Fibroblast of lung (primary cell): ENCODE data around the gene GPR12. TPM values are rescaled to one million over a fixed set of nuclear protein-coding genes. Genes with fewer than 3 reads are reported as not detected.

Experiments
- DNase-seq, 2 donors: peaks; one replicate each; pipeline versions ENCODE4 v3.0.0 to v3.0.0-alpha.2; 2010; ENCODE audit warnings: low read depth in 2 of 2
- H2AFZ ChIP-seq: 2 replicates; pipeline ENCODE4 v1.5.1; 2012; ENCODE audit warnings: low read length, control low read depth, inconsistent platforms
- H3K27ac ChIP-seq: 2 replicates; pipeline ENCODE4 v1.5.1; 2011; ENCODE audit warnings: low read length, control low read depth; ENCODE audit not compliant: insufficient read depth
- H3K27me3 ChIP-seq: 2 replicates; pipeline ENCODE4 v1.5.1; 2011; ENCODE audit warnings: mild to moderate bottlenecking, low read length; ENCODE audit not compliant: control insufficient read depth, insufficient read depth
- H3K36me3 ChIP-seq: 2 replicates; pipeline ENCODE4 v1.5.1; 2011; ENCODE audit warnings: low read length; ENCODE audit not compliant: control insufficient read depth, insufficient read depth
- H3K4me1 ChIP-seq: 2 replicates; pipeline ENCODE4 v1.5.1; 2011; ENCODE audit warnings: low read length; ENCODE audit not compliant: control insufficient read depth, insufficient read depth; ENCODE audit errors: extremely low read depth
- H3K4me2 ChIP-seq: 2 replicates; pipeline ENCODE4 v1.5.1; 2011; ENCODE audit warnings: low read length, control low read depth; ENCODE audit not compliant: insufficient read depth; ENCODE audit errors: extremely low read depth
- H3K4me3 ChIP-seq, 4 experiments: fragments of 200-600 bp in 1 of 4; sonication (generic) in 1 of 4; replicated peaks in 1 of 4; 2 replicates each; pipeline ENCODE4 v1.5.1; 2011 to 2016; ENCODE audit warnings: low read length in 4 of 4, low read depth in 3 of 4, mild to moderate bottlenecking in 3 of 4, control low read depth in 2 of 4, inconsistent platforms in 1 of 4, mixed read lengths in 1 of 4; ENCODE audit not compliant: insufficient read depth in 1 of 4; ENCODE audit errors: control extremely low read depth in 1 of 4
- H3K79me2 ChIP-seq: 2 replicates; pipeline ENCODE4 v1.5.1; 2012; ENCODE audit warnings: mild to moderate bottlenecking, low read length, inconsistent platforms; ENCODE audit not compliant: control insufficient read depth, insufficient read depth
- H3K9ac ChIP-seq: 2 replicates; pipeline ENCODE4 v1.5.1; 2011; ENCODE audit warnings: mild to moderate bottlenecking, low read length, control low read depth; ENCODE audit not compliant: insufficient read depth
- H3K9me3 ChIP-seq: 2 replicates; pipeline ENCODE4 v1.5.1; 2012; ENCODE audit warnings: low read depth, low read length; ENCODE audit not compliant: control insufficient read depth, insufficient read depth
- H4K20me1 ChIP-seq: 2 replicates; pipeline ENCODE4 v1.5.1; 2011; ENCODE audit warnings: low read length; ENCODE audit not compliant: control insufficient read depth, insufficient read depth; ENCODE audit errors: extremely low read depth
- CTCF ChIP-seq, 2 donors: IDR thresholded peaks in 1 of 2; conservative IDR thresholded peaks in 1 of 2; 1 replicate in 1 of 2; 2 replicates in 1 of 2; pipeline ENCODE4 v1.5.1; 2011 to 2012; ENCODE audit warnings: low read length in 2 of 2, control low read depth in 1 of 2, inconsistent platforms in 1 of 2, low read depth in 1 of 2, mild to moderate bottlenecking in 1 of 2
- EZH2 ChIP-seq: IDR thresholded peaks from 2 replicates; pipeline ENCODE4 v1.5.1; 2012; ENCODE audit warnings: low read length, control low read depth, mild to moderate bottlenecking; ENCODE audit errors: missing control alignments
- polyA plus RNA-seq, 2 donors: library from polyadenylated mRNA; depleted of rRNA in 1 of 2; stranded (reverse) in 1 of 2; unstranded in 1 of 2; fragments of >200 nt; gene quantifications; 2 replicates each; pipeline ENCODE4 v1.2.1, GENCODE V29; 2011 to 2012; ENCODE audit warnings: missing spikeins in 1 of 2
- total RNA-seq: library from RNA; depleted of rRNA; stranded (reverse); fragments of >200 nt; gene quantifications from 2 replicates; pipeline ENCODE4 v1.2.1, GENCODE V29; 2014

Gene GPR12
- total and polyA plus RNA-seq, 2 donors (not counting 1 experiment from before 2014, with no cell fraction given), result not detected

- no peaks in the 10 kb centered on the region for H3K4me1 ChIP-seq
- H3K4me3 ChIP-seq, result no peak overlapping the region
- H3K27me3 ChIP-seq, result no peaks in the 10 kb centered on the region
- no peak overlapping the region for H3K27ac ChIP-seq
- no peaks in the 10 kb centered on the region for H3K79me2 ChIP-seq
- H4K20me1 ChIP-seq, result no peaks in the 10 kb centered on the region
- no peak overlapping the region for H3K9ac ChIP-seq
- H3K4me2 ChIP-seq, result no peak overlapping the region
- TF ChIP-seq CTCF (conservative IDR thresholded peaks at IDR 0.05 in 1 of 2, IDR thresholded peaks at IDR 0.05 in 1 of 2; ENCODE audit: low read depth in 1 of 2, low read length in 2 of 2) (no peak), EZH2 (peak; percentile 5)
- H2AFZ ChIP-seq, result no peak overlapping the region
- no peaks in the 10 kb centered on the region for H3K9me3 ChIP-seq
- H3K36me3 ChIP-seq, result no peaks in the 10 kb centered on the region
- no peak for DNase-seq
Measured at GRCh38 chr13:26742691-26743358, 17.8 kb downstream of the GPR12 start.

- Histone ChIP-seq H3K79me2 (no peaks in the 10 kb centered on the region), H3K27ac (no peak overlapping the region), H3K36me3 (no peaks in the 10 kb centered on the region), H3K4me2 (no peak overlapping the region), H3K9me3 (no peaks in the 10 kb centered on the region), H3K4me3 (no peak overlapping the region), H3K27me3 (no peaks in the 10 kb centered on the region), H2AFZ (no peak overlapping the region), H4K20me1 (no peaks in the 10 kb centered on the region), H3K4me1 (no peaks in the 10 kb centered on the region), H3K9ac (no peak overlapping the region)
- no peak for DNase-seq
- no peak for TF ChIP-seq EZH2
- TF ChIP-seq CTCF (conservative IDR thresholded peaks at IDR 0.05 in 1 of 2, IDR thresholded peaks at IDR 0.05 in 1 of 2; ENCODE audit: low read depth in 1 of 2, low read length in 2 of 2), result no peak
Measured at GRCh38 chr13:26735677-26736076, 24.9 kb downstream of the GPR12 start.

- H3K9ac ChIP-seq, result no peak overlapping the region
- no peaks in the 10 kb centered on the region for H3K79me2 ChIP-seq
- no peaks in the 10 kb centered on the region for H3K9me3 ChIP-seq
- no peaks in the 10 kb centered on the region for H3K4me1 ChIP-seq
- no peaks in the 10 kb centered on the region for H3K36me3 ChIP-seq
- TF ChIP-seq EZH2 (no peak), CTCF (conservative IDR thresholded peaks at IDR 0.05 in 1 of 2, IDR thresholded peaks at IDR 0.05 in 1 of 2; ENCODE audit: low read depth in 1 of 2, low read length in 2 of 2) (no peak)
- H3K4me3 ChIP-seq, result no peak overlapping the region
- H3K27ac ChIP-seq, result no peak overlapping the region
- DNase-seq, result no peak
- H3K4me2 ChIP-seq, result no peak overlapping the region
- H4K20me1 ChIP-seq, result no peaks in the 10 kb centered on the region
- H2AFZ ChIP-seq, result no peak overlapping the region
- no peaks in the 10 kb centered on the region for H3K27me3 ChIP-seq
Measured at GRCh38 chr13:26727633-26728032, 33.0 kb downstream of the GPR12 start.
